Panc1 (cell line): ENCODE measurements around the gene WWTR1.

Experiments used
- CTCF ChIP-seq: fragments of 450-650 bp; IDR thresholded peaks from 2 replicates; pipeline ENCODE4 v1.5.1; 2017; ENCODE audit warnings: mild to moderate bottlenecking
- POLR2AphosphoS5 ChIP-seq: IDR thresholded peaks from 2 replicates; pipeline ENCODE4 v1.6.1; 2012; ENCODE audit warnings: mild to moderate bottlenecking, low read depth, low read length, moderate library complexity
- REST ChIP-seq, 2 experiments: IDR thresholded peaks; 2 replicates each; pipeline ENCODE4 v1.6.1; 2011 to 2012; ENCODE audit warnings: low read depth in 2 of 2, control low read depth in 1 of 2, low read length in 1 of 2, mild to moderate bottlenecking in 1 of 2, moderate library complexity in 1 of 2; ENCODE audit not compliant: insufficient read depth in 1 of 2
- TCF7L2 ChIP-seq: IDR thresholded peaks from 2 replicates; pipeline ENCODE4 v1.6.1; 2011; ENCODE audit warnings: mild to moderate bottlenecking, low read depth, low read length, inconsistent platforms

- TF ChIP-seq POLR2AphosphoS5 (no peak), CTCF (no peak), TCF7L2 (no peak), REST (IDR thresholded peaks at IDR 0.05; ENCODE audit: insufficient read depth in 1 of 2, low read depth in 2 of 2, low read length in 1 of 2) (no peak)
Observed at GRCh38 chr3:149552700-149553099, 105.1 kb downstream of the WWTR1 start.
